ENCODE measurements around the gene RCBTB2. TPM values are rescaled to one million over a fixed set of nuclear protein-coding genes. Genes with fewer than 3 reads are reported as not detected.

RCBTB2 gene
- polyA plus RNA-seq, 3 donors: 54.9 to 60.6 (median 58.6) TPM

DNA sequence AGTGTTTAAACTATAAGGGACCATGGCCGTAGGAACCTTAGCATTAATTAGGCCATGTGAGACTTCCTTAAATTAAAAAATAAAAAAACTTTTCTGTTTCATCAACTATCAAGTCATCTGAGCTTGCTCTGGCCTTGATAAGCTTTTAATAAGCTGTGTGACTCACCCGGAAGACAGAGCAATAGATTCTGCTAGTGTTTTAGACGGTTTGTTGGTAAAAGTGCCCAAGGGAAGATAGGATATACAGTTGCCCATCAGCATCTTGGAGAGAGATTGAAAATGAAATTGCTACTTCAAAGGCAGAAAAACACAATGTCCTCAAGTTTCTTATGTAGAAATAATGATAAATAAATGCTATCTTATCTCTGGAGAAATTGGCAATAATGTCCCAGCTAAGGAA lies 31.2 kb upstream of the RCBTB2 start:
- DNase-seq (ENCODE audit: low read depth in 3 of 3, low spot score in 2 of 3): no peak

- DNase-seq (ENCODE audit: low read depth in 3 of 3, low spot score in 2 of 3): no peak
Observed at GRCh38 chr13:48563626-48564025, 30.7 kb upstream of the RCBTB2 start.

GRCh38 chr13:48562296-48563066 lies 29.6 kb upstream of the RCBTB2 start:
- no peak for DNase-seq (ENCODE audit: low read depth in 3 of 3, low spot score in 2 of 3)

GRCh38 chr13:48561466-48562235 lies 28.8 kb upstream of the RCBTB2 start:
- no peak for DNase-seq (ENCODE audit: low read depth in 3 of 3, low spot score in 2 of 3)

GRCh38 chr13:48560657-48561337 lies 27.9 kb upstream of the RCBTB2 start:
- no peak for DNase-seq (ENCODE audit: low read depth in 3 of 3, low spot score in 2 of 3)

- no peak for DNase-seq (ENCODE audit: low read depth in 3 of 3, low spot score in 2 of 3)
Observed at GRCh38 chr13:48559638-48560320, 26.9 kb upstream of the RCBTB2 start.

DNA sequence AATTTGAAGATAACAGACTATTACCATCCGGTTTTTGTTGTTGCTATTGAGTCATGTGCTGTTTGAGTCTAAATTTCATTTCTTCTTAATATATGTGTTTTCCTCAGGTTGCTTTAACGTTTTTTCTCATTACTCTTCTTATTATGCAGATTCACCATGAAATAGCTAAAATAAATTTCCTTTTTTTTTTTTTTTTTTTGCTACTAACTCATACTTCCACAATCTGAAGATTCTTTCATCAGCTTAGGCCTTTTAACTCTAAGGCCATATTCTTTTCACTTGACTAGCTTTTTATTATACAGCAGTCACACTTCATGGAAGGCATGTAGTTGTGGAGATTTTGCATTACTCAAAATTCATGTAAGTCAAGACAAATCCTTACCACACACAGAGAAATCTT lies 23.9 kb upstream of the RCBTB2 start:
- no peak for DNase-seq (ENCODE audit: low read depth in 3 of 3, low spot score in 2 of 3)

GRCh38 chr13:48555441-48555840 lies 22.6 kb upstream of the RCBTB2 start:
- DNase-seq (ENCODE audit: low read depth in 3 of 3, low spot score in 2 of 3): no peak

- no peak for DNase-seq (ENCODE audit: low read depth in 3 of 3, low spot score in 2 of 3)
Observed at GRCh38 chr13:48551329-48551728, 18.4 kb upstream of the RCBTB2 start.

DNA sequence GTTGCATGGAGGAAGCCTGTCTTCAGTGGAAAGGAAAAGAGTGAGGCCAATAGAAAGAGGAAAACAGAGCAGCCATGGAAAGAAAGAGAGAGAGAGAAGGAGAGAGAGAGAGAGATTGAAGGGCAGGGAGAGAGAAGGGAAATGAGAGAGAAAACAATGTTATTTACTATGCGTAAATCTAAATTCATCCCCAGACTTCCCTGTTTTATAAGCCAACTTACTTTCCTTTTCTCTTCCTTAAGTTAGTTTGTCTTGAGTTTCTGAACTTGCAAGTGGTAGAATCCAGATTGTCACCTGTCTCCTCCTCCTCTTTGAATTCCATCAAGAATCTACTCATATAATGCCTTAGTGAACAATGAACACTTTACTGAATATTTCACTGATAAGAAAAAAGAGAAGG lies 16.8 kb upstream of the RCBTB2 start:
- DNase-seq (ENCODE audit: low read depth in 3 of 3, low spot score in 2 of 3): no peak

DNA sequence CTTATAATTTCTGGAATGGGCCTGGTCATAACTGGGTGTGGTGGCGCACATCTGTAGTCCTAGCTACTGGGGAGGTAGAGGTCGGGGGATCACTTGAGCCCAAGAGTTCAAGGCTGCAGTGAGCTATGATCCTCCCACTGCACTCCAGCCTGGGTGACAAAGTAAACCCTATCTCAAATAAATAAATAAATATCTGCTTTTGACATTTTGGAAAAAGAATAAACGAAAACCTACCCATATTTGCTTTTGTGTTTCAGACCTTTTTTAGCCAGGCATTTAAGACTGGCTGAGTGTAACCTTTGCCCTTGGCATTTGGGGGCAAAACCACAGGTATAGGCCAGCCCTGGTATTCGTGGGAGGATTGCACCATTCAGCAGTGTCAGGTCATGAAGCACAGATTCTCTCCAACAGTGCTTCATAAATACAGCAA lies 14.8 kb upstream of the RCBTB2 start:
- no peak for DNase-seq (ENCODE audit: low read depth in 3 of 3, low spot score in 2 of 3)

DNA sequence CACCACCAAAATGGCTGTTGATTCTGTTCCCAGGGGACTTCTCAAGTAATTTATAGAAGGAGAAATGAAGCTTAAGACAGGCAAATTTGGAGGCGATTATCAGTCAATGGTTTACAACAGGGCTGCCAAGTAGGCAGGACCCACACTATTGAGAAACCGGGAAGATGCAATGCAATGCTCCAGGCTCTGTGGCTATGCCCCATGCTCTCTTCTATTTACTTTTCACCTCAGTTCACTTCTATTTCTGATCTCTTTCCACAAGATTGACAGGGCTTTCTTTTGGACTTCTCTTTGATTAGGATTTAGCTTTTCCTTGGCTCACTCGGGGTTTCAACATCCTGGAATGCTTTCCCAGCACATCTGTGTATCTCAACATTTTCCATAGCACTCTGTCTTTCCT lies 12.7 kb upstream of the RCBTB2 start:
- DNase-seq (ENCODE audit: low read depth in 3 of 3, low spot score in 2 of 3): no peak

- no peak for DNase-seq (ENCODE audit: low read depth in 3 of 3, low spot score in 2 of 3)
Observed at GRCh38 chr13:48542581-48543341, 9.9 kb upstream of the RCBTB2 start.

- DNase-seq (ENCODE audit: low read depth in 3 of 3, low spot score in 2 of 3): no peak
Observed at GRCh38 chr13:48542138-48542537, 9.3 kb upstream of the RCBTB2 start.

DNA sequence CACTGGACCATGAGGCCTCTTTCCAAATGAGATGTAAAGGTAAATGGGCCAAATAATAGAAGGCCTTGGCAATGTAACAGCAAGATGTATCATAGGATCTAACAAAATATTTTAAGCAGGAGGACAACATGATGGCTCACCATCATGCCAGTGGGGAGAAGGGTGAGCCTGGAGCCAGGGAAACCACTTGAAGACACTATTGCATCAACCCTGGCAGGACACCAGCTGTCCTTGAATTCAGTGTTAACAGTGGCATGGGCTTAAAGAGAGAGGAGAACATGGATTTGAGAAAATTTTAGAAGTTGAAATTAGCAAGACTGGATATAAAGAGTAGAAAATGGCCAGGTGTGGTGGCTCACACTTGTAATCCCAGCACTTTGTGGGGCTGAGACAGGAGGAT lies 6.7 kb upstream of the RCBTB2 start:
- DNase-seq (ENCODE audit: low read depth in 3 of 3, low spot score in 2 of 3): no peak

- DNase-seq (ENCODE audit: low read depth in 3 of 3, low spot score in 2 of 3): no peak
Observed at GRCh38 chr13:48536621-48537250, 3.9 kb upstream of the RCBTB2 start.

GRCh38 chr13:48535766-48536165 lies 2.9 kb upstream of the RCBTB2 start:
- DNase-seq (ENCODE audit: low read depth in 3 of 3, low spot score in 2 of 3): no peak

GRCh38 chr13:48534911-48535501 lies 2.1 kb upstream of the RCBTB2 start:
- no peak for DNase-seq (ENCODE audit: low read depth in 3 of 3, low spot score in 2 of 3)

GRCh38 chr13:48533961-48534600 lies 1.2 kb upstream of the RCBTB2 start:
- no peak for DNase-seq (ENCODE audit: low read depth in 3 of 3, low spot score in 2 of 3)
